HG03442 (cell line): ENCODE data around the gene CYP2S1.
"Not testable (repeated sequence)": the region's sequence is repeated elsewhere in the genome, so short reads cannot be mapped to it uniquely, and the experiment has no call there.

Experiments
- ATAC-seq: cut with Tn5 transposase; IDR thresholded peaks from one replicate; pipeline ENCODE4 v1.9.1; 2021; ENCODE audit warnings: mild to moderate bottlenecking, moderate library complexity; ENCODE audit not compliant: unreplicated experiment

Gene CYP2S1

GRCh38 chr19:41193430-41194156 lies 574 bp downstream of the CYP2S1 start:
- ATAC-seq: no peak

- no peak for ATAC-seq
Measured at GRCh38 chr19:41194157-41194552, 1.1 kb downstream of the CYP2S1 start.

- ATAC-seq: no peak
Measured at GRCh38 chr19:41195675-41196497, 2.9 kb downstream of the CYP2S1 start.

GRCh38 chr19:41198559-41198958 lies 5.5 kb downstream of the CYP2S1 start:
- no peak for ATAC-seq

GRCh38 chr19:41203371-41203770 lies 10.4 kb downstream of the CYP2S1 start:
- ATAC-seq: no peak

- ATAC-seq: not testable (repeated sequence)
Measured at GRCh38 chr19:41204338-41204737, 11.3 kb downstream of the CYP2S1 start.

GRCh38 chr19:41205995-41206394 lies 13.0 kb downstream of the CYP2S1 start:
- ATAC-seq: no peak

- ATAC-seq: no peak
Measured at GRCh38 chr19:41206456-41206855, 13.4 kb downstream of the CYP2S1 start.

GRCh38 chr19:41206926-41207750 lies 14.1 kb downstream of the CYP2S1 start:
- ATAC-seq: no peak

- no peak for ATAC-seq
Measured at GRCh38 chr19:41214161-41214560, 21.1 kb downstream of the CYP2S1 start.

- no peak for ATAC-seq
Measured at GRCh38 chr19:41217741-41218140, 24.7 kb downstream of the CYP2S1 start.

GRCh38 chr19:41218249-41218614 lies 25.2 kb downstream of the CYP2S1 start:
- ATAC-seq: no peak

GRCh38 chr19:41218615-41219507 lies 25.8 kb downstream of the CYP2S1 start, which contains the start of gene AXL:
TSS of gene AXL (plus strand) at chr19:41219223. CDS start at chr19:41219393, 170 bp downstream.
- ATAC-seq: no peak

- ATAC-seq: no peak
Measured at GRCh38 chr19:41219924-41220567, 27.0 kb downstream of the CYP2S1 start.

- no peak for ATAC-seq
Measured at GRCh38 chr19:41220811-41221210, 27.8 kb downstream of the CYP2S1 start.

GRCh38 chr19:41221514-41222205 lies 28.6 kb downstream of the CYP2S1 start:
- ATAC-seq: no peak

- ATAC-seq: no peak
Measured at GRCh38 chr19:41222240-41222639, 29.2 kb downstream of the CYP2S1 start.

- ATAC-seq: no peak
Measured at GRCh38 chr19:41223431-41224234, 30.6 kb downstream of the CYP2S1 start.
